MM.1S (cell line): ENCODE data around the gene LRCH1.

Experiments
- CTCF ChIP-seq: fragments of 300-600 bp; sonication (generic); IDR thresholded peaks from 2 replicates; pipeline ENCODE4 v1.5.1; 2016; ENCODE audit warnings: antibody characterized with exemption, low read length, mixed read lengths
- EZH2 ChIP-seq: fragments of 300-600 bp; sonication (generic); optimal IDR thresholded peaks from 2 replicates; pipeline ENCODE3; 2017; ENCODE audit warnings: low read depth, mild to moderate bottlenecking, antibody characterized with exemption, low read length, mixed read lengths

GRCh38 chr13:46624821-46625220 is 71.9 kb downstream of the LRCH1 start:
- TF ChIP-seq CTCF (no peak), EZH2 (no peak)
